ENCODE measurements around the gene IFI27L1. TPM values are rescaled to one million over a fixed set of nuclear protein-coding genes. Genes with fewer than 3 reads are reported as not detected.

Gene IFI27L1
- total and polyA plus RNA-seq, 2 experiments from 2014 or later: 9.7 to 28.6 TPM

DNA sequence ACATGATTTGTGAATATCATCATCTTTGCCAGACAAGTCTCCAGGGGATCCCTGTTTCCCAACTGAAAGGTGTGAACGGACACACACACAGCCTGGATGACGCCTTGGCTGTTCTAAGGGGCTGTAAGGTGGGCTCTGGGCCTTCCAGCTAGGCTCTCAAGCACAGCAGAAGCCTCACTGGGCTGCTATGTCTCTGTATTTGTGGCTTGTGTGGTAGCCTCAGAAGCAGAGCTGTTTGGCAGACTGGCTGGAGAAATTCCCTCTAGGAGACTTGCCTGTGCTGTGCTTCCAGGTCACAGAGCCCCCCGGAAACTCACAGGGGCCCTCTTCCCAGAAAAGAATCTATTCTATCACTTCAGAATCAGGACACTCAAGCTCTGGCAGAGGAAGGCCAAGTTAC, 33.5 kb upstream of the IFI27L1 start (continued):
- no peak for TF ChIP-seq EZH2phosphoT487 (IDR thresholded peaks at IDR 0.05; ENCODE audit: unreplicated experiment)
- no peak for TF ChIP-seq JUNB (IDR thresholded peaks at IDR 0.05; ENCODE audit: unreplicated experiment)
- TF ChIP-seq POLR2AphosphoS5 (IDR thresholded peaks at IDR 0.05; ENCODE audit: low read depth): no peak
- TF ChIP-seq STAT1 (IDR thresholded peaks at IDR 0.05; ENCODE audit: unreplicated experiment): no peak
- TF ChIP-seq CREB1 (CRISPR knock-in tag; IDR thresholded peaks at IDR 0.05; ENCODE audit: low read depth): no peak
- TF ChIP-seq ZNF331 (CRISPR knock-in tag; IDR thresholded peaks at IDR 0.05; ENCODE audit: low read depth): no peak
- TF ChIP-seq NANOG (IDR thresholded peaks at IDR 0.05; ENCODE audit: borderline replicate concordance): no peak

DNA sequence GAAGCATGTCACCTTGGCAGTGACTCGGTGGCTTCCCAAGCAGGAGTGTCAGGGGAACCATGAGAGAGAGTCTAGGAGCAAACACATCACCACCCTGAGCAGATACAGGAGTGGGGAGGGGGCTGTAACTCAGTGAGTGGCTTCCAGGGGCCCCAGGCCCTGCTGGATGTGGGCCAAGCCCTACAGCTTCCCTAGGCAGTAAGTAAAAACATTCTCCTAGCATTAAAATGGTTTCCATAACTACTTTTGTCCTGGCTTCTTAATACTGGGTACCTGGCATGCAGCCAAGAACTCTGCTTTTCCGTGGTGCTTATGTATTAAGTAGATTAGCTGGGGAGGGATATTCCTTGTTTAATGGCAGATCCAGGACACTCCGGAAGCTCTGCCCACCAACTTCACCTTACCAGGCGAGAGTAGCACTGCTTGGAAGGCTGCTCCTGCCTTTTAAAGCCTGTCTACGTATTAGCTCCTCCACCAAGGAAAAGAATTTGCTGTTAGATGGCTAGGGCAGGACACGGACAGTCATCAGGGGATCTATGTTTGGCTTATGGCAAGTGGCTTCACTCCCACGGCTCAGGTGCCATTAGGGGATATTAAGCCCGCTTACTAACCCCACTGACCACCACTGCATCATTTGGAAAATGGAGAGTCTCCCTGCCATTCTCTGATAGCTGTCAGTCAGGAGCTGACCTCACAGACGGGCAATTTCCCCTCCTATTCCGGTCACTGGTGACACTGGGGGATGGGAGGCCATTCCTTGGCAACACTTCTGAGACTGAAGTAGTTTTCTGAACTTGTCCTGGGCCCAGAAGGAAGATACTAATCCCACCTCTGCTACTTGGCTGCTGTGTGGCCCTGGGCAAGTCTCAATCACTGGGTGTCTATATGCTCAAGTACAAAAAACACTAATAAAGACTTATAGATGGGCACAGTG, 32.2 kb upstream of the IFI27L1 start:
- Mint-ChIP-seq H3K4me1 (peaks cover 10% of the 10 kb centered on the region; the same call in 2 of the 3 replicates), H3K4me3 (no peak overlapping the region), H3K36me3 (ENCODE audit: low read depth) (peaks cover 68% of the 10 kb centered on the region), H3K27me3 (ENCODE audit: insufficient read depth, low read depth, poor library complexity) (peaks cover 7% of the 10 kb centered on the region), H3K27ac (no peak overlapping the region), H3K9me3 (no peaks in the 10 kb centered on the region)
- Histone ChIP-seq H3K9me2 (ENCODE audit: insufficient read depth) (no peaks in the 10 kb centered on the region), H3F3A (replicated peaks; ENCODE audit: low read depth) (no peaks in the 10 kb centered on the region), H3K36me3 (ENCODE audit: insufficient read depth) (peaks cover 20% of the 10 kb centered on the region), H3K27ac (ENCODE audit: low read depth) (no peak overlapping the region), H3K79me2 (replicated peaks; ENCODE audit: insufficient read depth) (no peaks in the 10 kb centered on the region), H3K4me2 (no peak overlapping the region), H3K4me3 (no peak overlapping the region), H3K27me3 (ENCODE audit: insufficient read depth) (no peaks in the 10 kb centered on the region), H2AFZ (no peak overlapping the region), H3K4me1 (ENCODE audit: insufficient read depth) (no peaks in the 10 kb centered on the region), H4K20me1 (replicated peaks; ENCODE audit: insufficient read depth) (peaks cover 3% of the 10 kb centered on the region)
- DNase-seq (ENCODE audit: low spot score): no peak
- ATAC-seq: no peak
- TF ChIP-seq, protein P1, sequence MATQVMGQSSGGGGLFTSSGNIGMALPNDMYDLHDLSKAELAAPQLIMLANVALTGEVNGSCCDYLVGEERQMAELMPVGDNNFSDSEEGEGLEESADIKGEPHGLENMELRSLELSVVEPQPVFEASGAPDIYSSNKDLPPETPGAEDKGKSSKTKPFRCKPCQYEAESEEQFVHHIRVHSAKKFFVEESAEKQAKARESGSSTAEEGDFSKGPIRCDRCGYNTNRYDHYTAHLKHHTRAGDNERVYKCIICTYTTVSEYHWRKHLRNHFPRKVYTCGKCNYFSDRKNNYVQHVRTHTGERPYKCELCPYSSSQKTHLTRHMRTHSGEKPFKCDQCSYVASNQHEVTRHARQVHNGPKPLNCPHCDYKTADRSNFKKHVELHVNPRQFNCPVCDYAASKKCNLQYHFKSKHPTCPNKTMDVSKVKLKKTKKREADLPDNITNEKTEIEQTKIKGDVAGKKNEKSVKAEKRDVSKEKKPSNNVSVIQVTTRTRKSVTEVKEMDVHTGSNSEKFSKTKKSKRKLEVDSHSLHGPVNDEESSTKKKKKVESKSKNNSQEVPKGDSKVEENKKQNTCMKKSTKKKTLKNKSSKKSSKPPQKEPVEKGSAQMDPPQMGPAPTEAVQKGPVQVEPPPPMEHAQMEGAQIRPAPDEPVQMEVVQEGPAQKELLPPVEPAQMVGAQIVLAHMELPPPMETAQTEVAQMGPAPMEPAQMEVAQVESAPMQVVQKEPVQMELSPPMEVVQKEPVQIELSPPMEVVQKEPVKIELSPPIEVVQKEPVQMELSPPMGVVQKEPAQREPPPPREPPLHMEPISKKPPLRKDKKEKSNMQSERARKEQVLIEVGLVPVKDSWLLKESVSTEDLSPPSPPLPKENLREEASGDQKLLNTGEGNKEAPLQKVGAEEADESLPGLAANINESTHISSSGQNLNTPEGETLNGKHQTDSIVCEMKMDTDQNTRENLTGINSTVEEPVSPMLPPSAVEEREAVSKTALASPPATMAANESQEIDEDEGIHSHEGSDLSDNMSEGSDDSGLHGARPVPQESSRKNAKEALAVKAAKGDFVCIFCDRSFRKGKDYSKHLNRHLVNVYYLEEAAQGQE (IDR thresholded peaks at IDR 0.05; ENCODE audit: unreplicated experiment): no peak
- TF ChIP-seq ZNF114 (CRISPR knock-in tag; IDR thresholded peaks at IDR 0.05): no peak
- TF ChIP-seq, protein P2, sequence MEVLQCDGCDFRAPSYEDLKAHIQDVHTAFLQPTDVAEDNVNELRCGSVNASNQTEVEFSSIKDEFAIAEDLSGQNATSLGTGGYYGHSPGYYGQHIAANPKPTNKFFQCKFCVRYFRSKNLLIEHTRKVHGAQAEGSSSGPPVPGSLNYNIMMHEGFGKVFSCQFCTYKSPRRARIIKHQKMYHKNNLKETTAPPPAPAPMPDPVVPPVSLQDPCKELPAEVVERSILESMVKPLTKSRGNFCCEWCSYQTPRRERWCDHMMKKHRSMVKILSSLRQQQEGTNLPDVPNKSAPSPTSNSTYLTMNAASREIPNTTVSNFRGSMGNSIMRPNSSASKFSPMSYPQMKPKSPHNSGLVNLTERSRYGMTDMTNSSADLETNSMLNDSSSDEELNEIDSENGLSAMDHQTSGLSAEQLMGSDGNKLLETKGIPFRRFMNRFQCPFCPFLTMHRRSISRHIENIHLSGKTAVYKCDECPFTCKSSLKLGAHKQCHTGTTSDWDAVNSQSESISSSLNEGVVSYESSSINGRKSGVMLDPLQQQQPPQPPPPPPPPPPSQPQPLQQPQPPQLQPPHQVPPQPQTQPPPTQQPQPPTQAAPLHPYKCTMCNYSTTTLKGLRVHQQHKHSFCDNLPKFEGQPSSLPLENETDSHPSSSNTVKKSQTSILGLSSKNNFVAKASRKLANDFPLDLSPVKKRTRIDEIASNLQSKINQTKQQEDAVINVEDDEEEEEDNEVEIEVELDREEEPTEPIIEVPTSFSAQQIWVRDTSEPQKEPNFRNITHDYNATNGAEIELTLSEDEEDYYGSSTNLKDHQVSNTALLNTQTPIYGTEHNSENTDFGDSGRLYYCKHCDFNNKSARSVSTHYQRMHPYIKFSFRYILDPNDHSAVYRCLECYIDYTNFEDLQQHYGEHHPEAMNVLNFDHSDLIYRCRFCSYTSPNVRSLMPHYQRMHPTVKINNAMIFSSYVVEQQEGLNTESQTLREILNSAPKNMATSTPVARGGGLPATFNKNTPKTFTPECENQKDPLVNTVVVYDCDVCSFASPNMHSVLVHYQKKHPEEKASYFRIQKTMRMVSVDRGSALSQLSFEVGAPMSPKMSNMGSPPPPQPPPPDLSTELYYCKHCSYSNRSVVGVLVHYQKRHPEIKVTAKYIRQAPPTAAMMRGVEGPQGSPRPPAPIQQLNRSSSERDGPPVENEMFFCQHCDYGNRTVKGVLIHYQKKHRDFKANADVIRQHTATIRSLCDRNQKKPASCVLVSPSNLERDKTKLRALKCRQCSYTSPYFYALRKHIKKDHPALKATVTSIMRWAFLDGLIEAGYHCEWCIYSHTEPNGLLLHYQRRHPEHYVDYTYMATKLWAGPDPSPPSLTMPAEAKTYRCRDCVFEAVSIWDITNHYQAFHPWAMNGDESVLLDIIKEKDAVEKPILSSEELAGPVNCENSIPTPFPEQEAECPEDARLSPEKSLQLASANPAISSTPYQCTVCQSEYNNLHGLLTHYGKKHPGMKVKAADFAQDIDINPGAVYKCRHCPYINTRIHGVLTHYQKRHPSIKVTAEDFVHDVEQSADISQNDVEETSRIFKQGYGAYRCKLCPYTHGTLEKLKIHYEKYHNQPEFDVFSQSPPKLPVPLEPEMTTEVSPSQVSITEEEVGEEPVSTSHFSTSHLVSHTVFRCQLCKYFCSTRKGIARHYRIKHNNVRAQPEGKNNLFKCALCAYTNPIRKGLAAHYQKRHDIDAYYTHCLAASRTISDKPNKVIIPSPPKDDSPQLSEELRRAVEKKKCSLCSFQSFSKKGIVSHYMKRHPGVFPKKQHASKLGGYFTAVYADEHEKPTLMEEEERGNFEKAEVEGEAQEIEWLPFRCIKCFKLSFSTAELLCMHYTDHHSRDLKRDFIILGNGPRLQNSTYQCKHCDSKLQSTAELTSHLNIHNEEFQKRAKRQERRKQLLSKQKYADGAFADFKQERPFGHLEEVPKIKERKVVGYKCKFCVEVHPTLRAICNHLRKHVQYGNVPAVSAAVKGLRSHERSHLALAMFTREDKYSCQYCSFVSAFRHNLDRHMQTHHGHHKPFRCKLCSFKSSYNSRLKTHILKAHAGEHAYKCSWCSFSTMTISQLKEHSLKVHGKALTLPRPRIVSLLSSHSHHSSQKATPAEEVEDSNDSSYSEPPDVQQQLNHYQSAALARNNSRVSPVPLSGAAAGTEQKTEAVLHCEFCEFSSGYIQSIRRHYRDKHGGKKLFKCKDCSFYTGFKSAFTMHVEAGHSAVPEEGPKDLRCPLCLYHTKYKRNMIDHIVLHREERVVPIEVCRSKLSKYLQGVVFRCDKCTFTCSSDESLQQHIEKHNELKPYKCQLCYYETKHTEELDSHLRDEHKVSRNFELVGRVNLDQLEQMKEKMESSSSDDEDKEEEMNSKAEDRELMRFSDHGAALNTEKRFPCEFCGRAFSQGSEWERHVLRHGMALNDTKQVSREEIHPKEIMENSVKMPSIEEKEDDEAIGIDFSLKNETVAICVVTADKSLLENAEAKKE (CRISPR knock-in tag; IDR thresholded peaks at IDR 0.05): no peak
- no peak for TF ChIP-seq JUNB (IDR thresholded peaks at IDR 0.05; ENCODE audit: unreplicated experiment)
- no peak for TF ChIP-seq POLR2AphosphoS5 (IDR thresholded peaks at IDR 0.05; ENCODE audit: low read depth)

All from GM23338 (cell line).